GM19463 (cell line): ENCODE results near the gene PFDN4.

Experiments
- ATAC-seq: cut with Tn5 transposase; IDR thresholded peaks from one replicate; pipeline ENCODE4 v1.9.1; 2021; ENCODE audit warnings: mild to moderate bottlenecking, moderate library complexity; ENCODE audit not compliant: unreplicated experiment

The PFDN4 gene, protein sequence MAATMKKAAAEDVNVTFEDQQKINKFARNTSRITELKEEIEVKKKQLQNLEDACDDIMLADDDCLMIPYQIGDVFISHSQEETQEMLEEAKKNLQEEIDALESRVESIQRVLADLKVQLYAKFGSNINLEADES

DNA sequence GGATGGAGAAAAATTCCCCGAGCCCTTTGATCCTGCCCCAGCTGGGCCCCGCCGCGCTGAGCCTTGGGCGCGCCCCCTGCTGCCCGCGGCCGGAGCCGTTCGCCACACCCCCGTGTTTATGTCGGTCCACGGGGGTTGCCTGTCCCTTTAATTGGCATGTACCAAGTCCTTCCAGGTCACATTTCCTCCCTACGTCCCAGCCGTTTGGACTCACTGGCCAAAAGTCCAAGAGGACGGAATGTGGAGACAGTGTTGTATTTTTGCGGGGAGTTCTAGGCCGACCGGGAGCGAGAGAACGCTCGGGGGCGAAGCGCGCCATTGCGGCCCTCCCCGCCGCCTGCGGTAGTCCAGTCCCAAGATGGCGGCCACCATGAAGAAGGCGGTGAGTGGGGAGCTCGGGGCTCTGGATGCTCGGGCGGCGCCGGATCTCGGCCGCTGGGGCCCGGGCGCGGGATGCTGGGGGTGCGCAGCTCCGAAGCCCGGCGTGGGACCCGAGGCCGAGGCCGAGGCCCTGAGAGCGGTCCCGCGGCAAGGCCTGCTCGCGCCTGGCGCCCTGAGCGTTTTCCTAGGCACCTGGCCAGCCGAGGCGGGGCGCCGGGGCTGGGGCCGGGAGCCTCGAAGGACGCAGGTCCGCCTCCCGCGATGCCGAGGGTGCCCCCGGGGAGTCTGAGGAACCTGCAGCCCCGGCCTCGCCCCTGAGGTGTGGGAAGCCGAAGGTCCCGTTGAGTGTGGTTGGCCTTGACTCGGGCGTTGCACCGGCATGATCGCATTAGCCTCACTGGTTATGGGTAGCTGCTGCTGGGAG is at the start of gene PFDN4:
PFDN4 (plus strand) TSS at position 345 of the 805 bp plus-strand sequence; CDS start at position 359, 14 bp downstream.
- ATAC-seq: peak; percentile 93

DNA sequence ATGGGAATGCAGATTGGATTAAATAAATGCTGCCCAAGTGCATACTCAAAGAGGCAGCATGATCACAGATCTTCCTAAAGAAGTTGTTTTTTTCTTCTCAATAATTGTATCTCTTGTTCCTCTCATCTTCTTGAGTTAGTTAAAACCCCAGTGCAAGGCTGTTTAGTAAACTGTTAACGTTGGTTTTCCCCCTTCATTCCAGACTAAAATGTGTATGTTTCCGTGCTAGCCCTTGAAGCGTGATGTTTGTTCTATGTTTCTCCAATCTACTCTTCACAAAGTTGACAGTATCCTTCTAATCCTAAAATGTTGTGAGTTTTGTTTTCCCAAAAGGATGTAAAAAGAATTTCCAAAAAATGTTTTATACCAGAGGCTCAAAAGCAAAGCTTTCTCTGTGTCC is 49.7 kb upstream of the PFDN4 start:
- ATAC-seq: no peak

DNA sequence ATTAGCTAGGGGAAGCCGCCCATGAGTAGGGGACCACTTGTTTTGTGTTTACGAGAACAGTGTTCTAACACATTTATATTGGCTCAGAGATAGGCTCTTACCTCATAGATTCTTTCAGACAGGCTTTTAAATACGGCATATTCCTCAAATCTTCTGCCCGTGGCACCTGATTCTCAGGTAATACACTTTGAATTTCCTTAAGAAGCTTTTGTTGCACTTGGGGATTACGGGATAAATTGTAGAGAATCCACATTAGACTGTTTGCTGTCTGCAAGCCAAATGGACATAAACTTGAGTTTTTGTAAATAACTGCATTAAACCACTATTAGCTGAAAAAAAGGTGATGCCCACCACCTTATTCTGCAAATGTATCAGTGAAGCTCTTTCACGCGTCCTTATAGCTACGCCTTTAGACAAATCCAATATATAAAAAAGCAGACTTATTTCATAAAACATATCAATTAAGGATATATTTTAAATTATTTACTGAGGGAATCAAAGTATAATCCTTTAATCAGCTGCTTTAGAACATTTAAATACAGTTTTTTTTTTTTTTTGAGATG is 49.0 kb upstream of the PFDN4 start:
- no peak for ATAC-seq

DNA sequence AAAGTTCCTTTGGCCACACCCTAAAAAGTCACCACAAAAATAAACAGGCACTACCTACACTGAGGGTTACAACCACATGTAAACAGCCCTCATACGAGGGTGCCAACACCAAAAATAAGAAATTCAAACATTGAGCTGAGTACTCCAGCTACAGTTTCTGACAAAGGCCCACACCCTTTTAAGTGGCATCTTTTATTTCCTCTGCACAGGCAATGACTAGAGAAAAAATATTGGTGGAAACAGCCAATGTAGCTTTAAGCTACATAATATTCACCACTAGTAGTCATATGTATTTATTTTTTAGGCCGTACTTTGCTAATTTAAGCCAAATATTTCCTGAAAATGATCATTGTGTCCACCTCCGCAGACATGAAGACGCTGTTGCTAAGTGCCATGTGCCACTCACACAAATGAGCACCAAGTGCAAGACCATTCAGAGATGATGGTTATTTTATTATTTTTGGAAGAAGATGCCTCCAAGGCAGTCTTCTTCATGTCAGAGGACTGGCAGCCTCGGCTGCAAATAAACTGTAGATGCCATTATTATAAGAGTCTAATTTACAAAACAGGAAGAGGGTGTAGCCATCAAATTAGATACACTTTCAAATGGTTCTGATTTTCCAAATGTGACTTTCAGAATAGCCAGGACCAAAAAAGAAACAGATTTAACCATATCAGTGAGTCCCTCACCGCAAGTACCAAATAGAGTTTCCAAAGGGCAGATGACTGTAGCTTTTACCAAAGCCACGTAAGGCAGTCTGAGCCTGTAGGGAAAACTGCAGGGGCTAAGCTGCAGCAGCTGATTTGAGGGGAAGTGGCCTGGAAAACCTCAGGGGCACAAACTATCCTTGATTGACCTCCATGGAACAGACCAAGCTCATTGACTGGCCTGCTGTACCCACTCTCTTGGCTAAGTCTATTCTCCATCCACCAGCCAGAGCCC is 47.6 kb upstream of the PFDN4 start:
- ATAC-seq: no peak

DNA sequence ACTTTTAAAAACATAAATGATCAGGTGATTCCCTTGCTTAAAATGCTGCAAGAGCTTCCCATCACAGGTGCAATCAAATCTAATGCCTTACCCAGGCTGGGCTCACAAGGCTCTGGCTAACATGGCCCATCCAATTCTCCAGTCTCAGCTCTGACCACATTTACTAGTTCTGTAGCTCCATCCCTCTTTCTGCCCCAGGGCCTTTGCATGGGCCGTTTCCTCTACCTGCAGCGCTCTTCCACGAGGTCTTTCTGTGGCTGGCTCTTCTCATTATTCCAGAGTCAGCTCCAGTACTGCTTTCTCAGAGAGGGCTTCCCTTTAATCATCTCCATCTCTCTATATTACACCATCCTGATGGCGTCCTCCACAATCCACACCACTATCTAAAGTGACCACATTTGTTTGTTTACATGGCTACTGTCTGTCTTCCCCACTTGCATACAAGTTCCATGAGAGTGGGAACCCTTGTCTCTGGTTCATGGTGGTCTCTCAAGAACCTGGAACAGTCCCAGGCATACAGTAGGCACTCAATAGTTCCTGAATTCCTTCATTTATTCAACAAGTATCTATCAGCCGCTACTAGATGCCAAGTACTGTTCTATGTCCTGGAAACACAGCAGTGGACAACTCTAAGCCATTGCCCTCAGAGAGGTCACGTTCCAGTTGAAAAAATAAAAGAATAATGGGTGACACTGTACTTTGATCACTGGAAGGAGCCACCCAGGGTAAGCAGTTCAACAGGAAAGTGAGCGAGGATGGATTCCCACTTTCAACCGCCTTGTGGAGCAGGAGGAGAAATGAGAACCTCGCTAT is 46.7 kb upstream of the PFDN4 start:
- ATAC-seq: no peak

DNA sequence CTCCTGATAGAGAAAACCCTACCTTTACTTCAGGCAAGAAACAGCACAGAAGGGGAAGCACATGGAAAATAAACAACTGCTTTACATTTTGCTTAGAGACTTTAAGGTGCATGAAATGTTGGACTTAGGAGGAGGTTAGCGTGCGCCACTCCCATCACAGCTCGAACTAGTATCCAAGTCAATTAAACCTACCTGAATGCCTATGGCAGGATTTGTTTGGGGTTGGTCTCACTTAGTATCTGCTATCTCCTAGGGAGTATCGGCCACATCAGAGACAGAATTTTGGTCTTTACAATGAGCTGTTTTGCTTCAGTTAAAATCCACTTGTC is 46.1 kb upstream of the PFDN4 start:
- no peak for ATAC-seq

DNA sequence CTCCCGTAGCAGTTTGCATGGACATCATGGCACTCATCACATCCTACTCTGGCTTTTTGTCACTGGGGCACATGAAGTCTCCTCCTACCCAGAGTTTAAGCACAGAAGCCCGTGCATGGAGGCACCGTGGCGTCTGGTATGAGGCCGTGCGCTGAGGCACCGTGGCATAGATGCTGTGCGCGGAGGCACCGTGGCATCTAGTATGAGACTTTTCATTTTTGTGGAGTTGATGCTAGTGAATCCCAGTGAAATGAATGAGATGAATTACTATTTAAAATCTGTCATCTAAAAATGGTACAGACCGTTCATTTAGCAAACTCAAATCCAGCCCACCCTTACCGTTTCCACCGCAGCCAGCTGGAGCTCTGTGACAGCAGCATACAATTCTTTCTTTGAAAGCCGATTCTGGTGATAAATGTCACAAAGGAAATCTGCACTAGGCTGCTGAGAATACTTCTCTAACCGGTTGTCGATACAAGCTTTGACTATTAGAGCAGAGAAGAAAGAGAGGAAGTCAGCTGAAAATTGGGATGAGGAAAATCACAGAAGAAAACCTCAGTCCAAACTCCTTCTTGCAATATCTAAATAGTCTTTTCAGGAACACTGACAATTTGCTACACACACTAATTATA is 45.4 kb upstream of the PFDN4 start:
- no peak for ATAC-seq

DNA sequence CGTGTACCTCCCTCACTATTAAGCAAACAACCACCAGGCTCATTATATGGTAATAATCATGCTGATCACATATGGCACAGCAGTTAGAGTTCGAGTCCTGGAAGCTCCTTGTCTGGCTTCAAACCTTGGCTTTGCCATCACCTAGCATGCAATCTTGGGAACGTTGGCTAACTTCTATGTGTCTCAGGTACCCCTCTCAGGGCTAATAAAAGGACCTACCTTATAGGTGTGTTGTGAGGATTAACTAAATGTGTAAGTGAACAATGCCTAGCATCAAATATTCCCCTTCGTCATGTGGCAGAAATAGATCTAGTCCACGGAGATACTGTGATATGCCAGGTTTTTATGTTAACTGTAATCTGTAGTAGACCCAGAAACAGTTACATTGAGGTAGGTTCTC is 44.5 kb upstream of the PFDN4 start:
- ATAC-seq: no peak

DNA sequence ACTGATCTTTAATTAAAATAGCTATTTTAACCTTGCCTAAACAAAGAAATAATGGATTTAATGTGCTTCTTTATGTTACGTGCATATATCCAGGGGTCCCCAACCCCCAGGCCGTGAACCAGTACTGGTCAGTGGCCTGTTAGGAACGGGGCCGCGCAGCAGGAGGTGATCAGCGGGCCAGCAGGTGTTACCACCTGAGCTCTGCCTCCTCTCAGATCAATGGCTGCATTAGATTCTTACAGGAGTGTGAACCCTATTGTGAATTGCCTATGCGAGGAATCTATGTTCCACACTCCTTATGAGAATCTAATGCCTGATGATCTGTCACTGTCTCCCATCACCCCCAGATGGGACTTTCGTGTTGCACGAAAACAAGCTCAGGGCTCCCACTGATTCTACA is 42.9 kb upstream of the PFDN4 start:
- ATAC-seq: no peak

DNA sequence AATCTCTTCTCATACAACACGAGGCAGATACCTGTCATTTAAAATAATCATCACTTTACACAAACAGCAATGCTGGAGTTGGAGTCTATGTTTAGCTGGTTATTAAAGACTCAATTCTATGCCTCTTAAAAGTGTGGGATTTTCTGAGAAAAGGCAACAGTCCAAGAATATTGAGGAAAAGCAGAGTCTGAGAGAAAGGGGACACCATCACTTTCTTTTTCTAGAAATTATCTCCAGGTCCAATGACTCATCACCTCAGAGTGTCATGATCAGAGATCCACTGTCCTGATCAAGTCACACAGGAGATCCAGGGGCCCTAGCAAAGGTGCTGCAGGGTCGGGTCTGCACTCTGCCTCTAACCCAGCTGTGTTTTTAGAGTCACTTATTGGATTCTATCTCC is 42.1 kb upstream of the PFDN4 start:
- no peak for ATAC-seq

DNA sequence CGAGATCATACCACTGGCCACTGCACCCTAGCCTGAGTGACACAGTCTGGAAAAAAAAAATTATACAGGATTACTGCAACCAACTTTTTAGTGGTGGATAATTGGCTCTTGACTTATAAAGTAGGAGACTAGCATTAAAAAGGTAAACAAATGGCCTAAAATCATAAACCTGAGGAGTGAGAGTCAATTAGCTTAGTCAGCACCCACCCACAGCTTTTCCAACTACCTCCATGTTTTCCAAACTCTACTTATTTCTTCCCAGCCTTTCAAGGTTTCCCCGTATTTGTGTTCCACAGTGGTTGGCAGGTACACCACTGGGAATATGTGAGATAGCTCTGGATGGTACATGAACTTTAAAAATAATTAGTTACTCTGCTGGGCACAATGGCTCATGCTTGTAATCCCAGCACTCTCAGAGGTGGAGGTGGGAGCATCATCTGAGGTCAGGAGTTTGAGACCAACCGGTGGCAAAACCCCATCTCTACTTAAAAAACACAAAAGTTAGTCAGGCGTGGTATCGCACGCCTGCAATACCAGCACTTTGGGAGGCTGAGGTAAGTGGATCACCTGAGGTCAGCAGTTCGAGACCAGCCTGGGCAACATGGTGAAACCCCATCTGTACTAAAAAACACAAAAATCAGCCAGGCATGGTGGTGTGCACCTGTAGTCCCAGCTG is 40.8 kb upstream of the PFDN4 start:
- no peak for ATAC-seq

DNA sequence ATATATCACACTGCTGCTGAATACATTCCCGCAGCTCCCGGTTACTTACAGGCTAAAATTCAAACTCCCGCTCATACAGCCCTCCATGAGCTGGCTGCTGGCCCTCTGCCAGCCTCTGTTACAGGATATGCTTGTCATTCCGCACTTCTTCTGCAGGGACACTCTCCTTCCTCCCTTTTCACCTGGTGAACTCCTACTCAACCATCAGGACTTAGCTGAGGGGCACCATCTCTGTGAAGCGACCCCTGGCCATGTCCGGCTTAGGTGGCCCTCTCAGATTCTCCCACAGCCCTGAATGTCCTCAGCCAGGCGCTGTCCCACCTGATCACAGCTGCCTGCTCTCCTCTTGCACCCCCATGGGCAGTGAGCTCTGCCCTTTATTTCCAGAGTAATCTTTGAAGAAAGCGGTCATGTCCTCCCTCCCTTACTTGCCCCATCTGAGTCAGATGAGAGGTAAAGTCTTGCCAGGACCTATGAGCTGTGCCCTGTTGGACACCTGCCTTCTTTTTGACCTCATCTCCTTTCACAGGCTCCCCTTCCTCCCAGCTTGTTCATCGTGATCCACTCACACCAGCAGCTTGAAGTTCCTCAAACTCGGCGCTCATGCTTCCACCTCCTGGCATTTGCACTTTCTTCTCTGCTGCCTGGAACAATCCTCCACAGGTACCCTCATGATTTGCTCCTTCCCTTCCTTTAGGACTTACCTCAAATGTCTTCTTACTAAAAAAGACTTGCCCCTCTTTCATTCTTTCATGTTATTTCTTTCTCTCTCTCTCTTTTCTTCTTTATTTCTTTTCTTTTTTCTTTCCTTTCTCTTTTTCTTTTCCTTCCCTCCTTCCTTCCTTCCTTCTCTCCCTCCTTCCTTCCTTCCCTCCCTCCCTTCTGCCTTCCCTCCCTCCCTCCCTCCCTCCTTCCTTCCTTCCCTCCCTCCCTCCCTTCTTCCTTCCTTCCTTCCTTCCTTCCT is 39.7 kb upstream of the PFDN4 start:
- ATAC-seq: no peak

DNA sequence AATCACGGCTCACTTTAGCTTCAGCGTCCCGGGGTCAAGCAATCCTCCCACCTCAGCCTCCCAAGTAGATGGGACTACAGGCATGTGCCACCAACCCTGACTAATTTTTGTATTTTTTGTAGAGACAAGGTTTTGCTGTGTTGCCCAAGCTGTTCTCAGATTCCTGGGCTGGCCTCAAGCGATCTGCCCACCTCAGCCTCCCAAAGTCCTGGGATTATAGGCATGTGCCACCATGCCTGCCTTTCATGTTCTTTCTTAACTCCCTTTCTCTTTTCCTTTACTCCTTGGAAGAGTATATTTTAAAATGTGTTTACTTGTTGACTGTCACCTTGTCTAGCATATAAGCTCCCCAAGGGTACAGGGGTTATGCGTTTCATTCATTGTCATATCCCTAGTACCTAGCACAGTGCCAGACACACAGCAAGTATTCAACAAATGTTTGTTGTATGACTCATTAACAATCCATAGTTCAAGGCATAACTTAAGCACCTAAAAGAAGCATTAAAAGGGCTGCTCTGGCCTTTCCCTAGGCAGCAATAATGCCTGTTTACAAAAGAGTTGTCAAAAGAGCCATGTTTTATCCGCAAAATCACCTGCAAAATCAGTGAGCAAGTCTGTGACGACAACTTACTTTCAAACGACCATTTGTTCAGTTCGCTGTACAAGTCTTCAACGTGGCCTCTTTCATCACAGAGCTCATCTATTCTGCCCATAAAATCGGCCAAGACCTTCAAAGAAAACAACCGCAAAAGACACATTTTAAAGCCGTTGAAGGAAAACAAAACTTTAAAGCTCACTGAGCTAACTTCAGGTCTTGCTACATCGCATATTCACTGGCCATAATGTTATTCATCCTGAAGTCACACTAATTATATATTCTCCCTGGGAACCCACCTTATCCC is 38.7 kb upstream of the PFDN4 start:
- ATAC-seq: no peak

DNA sequence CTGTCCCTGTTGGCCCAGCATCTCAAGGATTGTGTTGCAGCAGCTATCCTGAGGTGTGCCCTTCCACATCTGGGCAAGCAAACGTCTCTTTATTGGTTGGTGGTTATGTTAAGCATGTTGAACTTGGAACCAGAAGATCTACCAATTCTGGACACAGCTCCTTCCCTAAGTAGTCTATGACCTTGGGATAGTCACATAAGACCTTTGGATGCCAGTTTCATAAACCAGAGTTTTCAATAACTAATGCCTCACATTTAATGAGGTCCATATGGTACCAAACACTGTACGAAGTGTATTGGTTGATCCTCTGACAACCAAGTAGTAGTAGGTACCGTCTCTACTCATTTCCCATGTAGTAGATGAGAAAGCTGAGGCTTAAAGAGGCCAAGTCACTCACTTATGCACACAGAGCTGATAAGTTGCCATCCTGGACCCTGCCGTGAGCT is 37.8 kb upstream of the PFDN4 start:
- no peak for ATAC-seq

DNA sequence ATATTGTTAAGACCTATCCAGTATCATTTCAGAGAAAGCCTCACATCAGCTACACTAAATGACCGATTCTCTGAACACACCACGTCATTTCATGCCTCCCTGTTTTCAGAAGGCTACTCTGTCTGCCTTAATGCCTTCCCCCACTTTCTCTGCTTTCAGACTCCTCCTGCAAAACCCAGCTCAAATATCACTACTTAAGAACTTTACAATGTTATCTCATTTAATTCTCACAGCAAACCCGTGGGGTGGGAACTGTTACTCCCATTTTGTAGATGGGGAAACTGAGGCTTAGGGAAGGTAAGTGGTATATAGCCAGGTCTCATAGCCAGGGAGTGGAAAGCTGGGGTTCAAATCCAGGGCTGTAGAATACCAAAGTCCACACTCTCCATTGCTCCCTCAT is 36.9 kb upstream of the PFDN4 start:
- ATAC-seq: no peak

DNA sequence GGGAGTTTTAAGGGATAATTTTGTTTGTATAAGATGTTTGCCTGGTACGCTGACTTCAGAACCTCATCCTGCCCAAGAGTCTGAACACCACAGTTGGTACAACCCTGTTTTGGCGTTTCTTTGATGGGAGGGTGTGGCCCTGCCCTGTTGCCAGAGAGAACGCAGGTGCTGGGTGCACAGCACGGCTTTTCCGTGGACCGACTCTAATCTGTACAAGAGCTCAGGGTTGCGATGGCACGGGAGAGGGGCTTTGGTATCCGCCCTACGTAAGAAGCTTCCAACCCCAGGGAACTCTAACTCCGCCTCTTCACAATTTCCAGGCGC is 35.4 kb upstream of the PFDN4 start:
- ATAC-seq: no peak

DNA sequence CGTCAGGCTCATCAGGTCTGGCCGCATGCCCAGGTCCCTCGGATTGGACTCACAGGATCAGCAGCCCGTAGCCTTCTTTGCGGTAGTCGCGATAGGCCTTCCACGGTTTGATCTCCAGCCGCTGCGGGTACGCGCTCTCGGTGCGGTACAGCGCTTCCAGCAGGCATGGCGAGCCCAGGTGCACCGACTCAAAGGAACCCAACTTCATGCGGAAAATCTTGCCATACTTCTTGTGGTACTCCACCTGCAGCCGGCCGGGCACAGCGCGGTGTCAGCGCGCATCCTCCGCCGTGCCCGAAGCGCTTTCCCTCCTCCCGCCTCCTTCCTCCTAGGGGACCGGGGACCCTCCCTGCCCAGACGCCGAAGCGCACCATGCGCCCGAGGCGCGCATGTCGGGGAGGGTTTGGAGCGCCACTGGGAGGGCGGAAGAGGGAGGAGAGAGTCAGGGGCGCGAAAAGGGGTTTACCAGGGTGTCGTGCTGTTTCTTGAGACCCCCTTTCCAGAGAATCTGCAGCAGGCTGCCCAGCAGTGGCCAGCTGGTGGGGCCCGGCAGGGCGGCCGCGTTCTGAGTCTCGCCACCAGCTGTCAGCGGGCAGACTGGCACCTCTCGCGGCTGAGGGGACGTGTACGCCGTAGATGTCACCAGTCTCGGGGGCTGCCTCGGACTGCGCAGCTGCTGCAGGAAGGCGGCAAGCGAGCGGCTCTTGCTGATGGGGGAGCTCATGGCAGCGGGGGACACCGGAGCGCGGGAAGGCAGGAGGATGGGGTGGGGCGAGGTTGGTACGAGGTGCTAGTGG is 34.8 kb upstream of the PFDN4 start:
- no peak for ATAC-seq
